ENCODE data around the gene FUBP3.

- no peak for TF ChIP-seq CTCF (IDR thresholded peaks at IDR 0.05; ENCODE audit: low read depth, low read length, poor library complexity, severe bottlenecking)
- no peak for TF ChIP-seq EZH2phosphoT487 (IDR thresholded peaks at IDR 0.05; ENCODE audit: borderline replicate concordance, low read length)
These were observed 20.2 kb downstream of the FUBP3 start for GRCh38 chr9:130599625-130600024.

Measured in DOHH2 (cell line).